C4-2B (cell line): ENCODE data around the gene ABI1.

ENCODE experiments used
- ZFX ChIP-seq: fragments of 450-650 bp; IDR thresholded peaks from 2 replicates; pipeline ENCODE4 v1.6.1; 2017
- TF ChIP-seq, protein P1 (sequence below): fragments of 450-650 bp; conservative IDR thresholded peaks from 2 replicates; pipeline ENCODE4 v1.5.1; 2017; ENCODE audit warnings: mild to moderate bottlenecking

DNA sequence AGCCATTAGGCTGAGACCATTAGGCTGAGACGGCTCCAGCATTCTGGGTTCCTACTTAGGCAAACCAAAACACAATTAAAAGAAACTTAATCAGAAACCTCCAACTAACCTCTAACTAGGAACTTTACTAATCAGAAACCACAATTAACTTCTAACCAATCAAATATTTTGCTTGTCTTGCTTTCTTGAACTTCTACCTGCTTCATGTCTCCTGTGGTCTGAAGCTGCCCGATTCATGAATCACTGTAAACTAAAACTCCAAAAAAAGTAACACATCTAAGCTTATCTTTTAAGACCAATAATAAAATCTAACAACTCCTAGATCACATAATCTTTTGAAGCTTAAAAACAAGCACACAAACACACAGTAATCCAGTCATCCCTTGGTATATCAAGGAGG is 87.1 kb downstream of the ABI1 start:
- TF ChIP-seq, protein P1, sequence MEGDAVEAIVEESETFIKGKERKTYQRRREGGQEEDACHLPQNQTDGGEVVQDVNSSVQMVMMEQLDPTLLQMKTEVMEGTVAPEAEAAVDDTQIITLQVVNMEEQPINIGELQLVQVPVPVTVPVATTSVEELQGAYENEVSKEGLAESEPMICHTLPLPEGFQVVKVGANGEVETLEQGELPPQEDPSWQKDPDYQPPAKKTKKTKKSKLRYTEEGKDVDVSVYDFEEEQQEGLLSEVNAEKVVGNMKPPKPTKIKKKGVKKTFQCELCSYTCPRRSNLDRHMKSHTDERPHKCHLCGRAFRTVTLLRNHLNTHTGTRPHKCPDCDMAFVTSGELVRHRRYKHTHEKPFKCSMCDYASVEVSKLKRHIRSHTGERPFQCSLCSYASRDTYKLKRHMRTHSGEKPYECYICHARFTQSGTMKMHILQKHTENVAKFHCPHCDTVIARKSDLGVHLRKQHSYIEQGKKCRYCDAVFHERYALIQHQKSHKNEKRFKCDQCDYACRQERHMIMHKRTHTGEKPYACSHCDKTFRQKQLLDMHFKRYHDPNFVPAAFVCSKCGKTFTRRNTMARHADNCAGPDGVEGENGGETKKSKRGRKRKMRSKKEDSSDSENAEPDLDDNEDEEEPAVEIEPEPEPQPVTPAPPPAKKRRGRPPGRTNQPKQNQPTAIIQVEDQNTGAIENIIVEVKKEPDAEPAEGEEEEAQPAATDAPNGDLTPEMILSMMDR, result no peak
- TF ChIP-seq ZFX, result no peak
